MCF 10A (cell line): ENCODE data around the gene LPP. TPM values are rescaled to one million over a fixed set of nuclear protein-coding genes. Genes with fewer than 3 reads are reported as not detected.

Experiments used
- BruUV-seq: library from RNA; stranded (reverse); fragments of 400-500 nt; replicated peaks from 2 replicates; lab custom pipeline; 2021; lab: Mats Ljungman, UMichigan
- CTCF ChIA-PET: fragments of 300-600 bp; sonication (Branson Sonifier 250); formaldehyde crosslinking; extraction: SDS; loops from one replicate; lab custom pipeline; 2021; ENCODE audit warnings: antibody characterized with exemption, inconsistent platforms; lab: Yijun Ruan, JAX
- POLR2A ChIA-PET: fragments of 300-600, 350-650 bp; sonication (Branson Sonifier 250); formaldehyde crosslinking; extraction: SDS; loops from one replicate; lab custom pipeline; 2020; ENCODE audit warnings: antibody characterized with exemption, inconsistent platforms; lab: Yijun Ruan, JAX
- DNase-seq: peaks from one replicate; pipeline ENCODE4 v3.0.0-alpha.2; 2018; ENCODE audit not compliant: unreplicated experiment
- H3K27ac Mint-ChIP-seq: one replicate; pipeline ENCODE4 v1.8.0; 2022; ENCODE audit warnings: mild to moderate bottlenecking, low read depth, mixed read lengths; ENCODE audit not compliant: unreplicated experiment
- H3K27me3 Mint-ChIP-seq: one replicate; pipeline ENCODE4 v1.8.0; 2022; ENCODE audit warnings: mixed read lengths; ENCODE audit not compliant: insufficient read depth, unreplicated experiment
- H3K36me3 Mint-ChIP-seq: one replicate; pipeline ENCODE4 v1.8.0; 2022; ENCODE audit warnings: mild to moderate bottlenecking, moderate library complexity, mixed read lengths; ENCODE audit not compliant: insufficient read depth, unreplicated experiment
- H3K4me1 Mint-ChIP-seq: one replicate; pipeline ENCODE4 v1.8.0; 2022; ENCODE audit warnings: mixed read lengths; ENCODE audit not compliant: insufficient read depth, unreplicated experiment
- H3K4me3 Mint-ChIP-seq: one replicate; pipeline ENCODE4 v1.8.0; 2022; ENCODE audit warnings: mild to moderate bottlenecking, moderate library complexity, mixed read lengths; ENCODE audit not compliant: unreplicated experiment
- H3K9me3 Mint-ChIP-seq: one replicate; pipeline ENCODE4 v1.8.0; 2022; ENCODE audit warnings: mixed read lengths; ENCODE audit not compliant: unreplicated experiment
- intact Hi-C: fragments of 100-400 bp; cut with micrococcal nuclease; formaldehyde crosslinking; loops from 2 replicates; pipeline ENCODE4 v1.14.1; 2022
- total RNA-seq: library from RNA; stranded (reverse); gene quantifications from 2 replicates; pipeline ENCODE4 v1.2.3, GENCODE V29; 2022
- TF ChIP-seq, protein P1 (sequence below): fragments of 200-600 bp; IDR thresholded peaks from one replicate; pipeline ENCODE4 v1.8.0; 2022; ENCODE audit warnings: antibody characterized with exemption, mild to moderate bottlenecking; ENCODE audit not compliant: unreplicated experiment

Gene LPP
- total RNA-seq, 1 experiment from 2014 or later, result 117 TPM

DNA sequence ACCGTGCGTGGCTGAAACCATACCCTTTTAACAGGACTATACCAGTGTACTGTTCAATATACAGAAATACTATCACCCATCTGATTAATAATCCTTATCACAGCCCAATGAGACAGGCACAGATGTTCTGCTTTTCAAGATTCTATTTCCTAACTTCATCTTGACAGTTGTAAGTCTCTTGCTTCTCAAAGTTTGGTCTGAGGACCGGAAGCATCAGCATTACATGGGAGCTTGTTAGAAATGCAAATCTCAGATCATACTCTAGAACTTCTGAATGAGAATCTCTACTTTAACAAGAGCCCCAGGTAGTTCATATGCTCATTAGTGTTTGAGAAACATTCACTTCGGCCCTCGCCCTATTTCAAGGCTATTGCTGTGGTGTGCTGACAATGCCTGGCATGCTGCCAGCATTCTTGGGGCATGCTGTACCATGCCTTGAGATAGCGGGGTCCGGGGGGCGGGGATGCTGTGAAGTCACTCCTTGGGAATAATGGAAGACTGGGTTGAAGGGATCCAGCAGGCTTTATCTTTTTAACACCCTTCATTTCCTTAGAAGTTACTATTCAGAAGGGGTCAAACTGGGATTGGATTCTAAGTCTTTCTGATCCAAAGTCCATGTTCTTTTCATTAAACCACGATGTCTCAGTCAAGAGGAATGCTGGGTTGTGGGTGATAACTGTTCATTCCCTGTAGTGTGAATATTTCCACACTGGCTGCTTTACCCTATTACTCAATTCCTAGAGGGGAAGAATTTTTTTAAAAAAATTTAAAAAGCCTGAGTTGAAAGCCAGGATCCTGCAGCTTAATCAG is 194.7 kb downstream of the LPP start:
- ChIA-PET POLR2A (interaction anchor here (0.7 to 3.6 kb wide), 12 partner anchors 9 to 609 kb away, joined by 3 to 24 read pairs (median 4); partner anchors contain the start of gene BCL6), CTCF (interaction anchor here (0.7 to 1.4 kb wide), 4 partner anchors 66 to 608 kb away, joined by 3 to 5 read pairs (median 3); no protein-coding TSS in a partner anchor)
- DNase-seq, result peak; percentile 96
- peak overlapping the region; percentile 46 for H3K27ac Mint-ChIP-seq
- H3K4me1 Mint-ChIP-seq, result peaks cover 29% of the 10 kb centered on the region
- TF ChIP-seq, protein P1, sequence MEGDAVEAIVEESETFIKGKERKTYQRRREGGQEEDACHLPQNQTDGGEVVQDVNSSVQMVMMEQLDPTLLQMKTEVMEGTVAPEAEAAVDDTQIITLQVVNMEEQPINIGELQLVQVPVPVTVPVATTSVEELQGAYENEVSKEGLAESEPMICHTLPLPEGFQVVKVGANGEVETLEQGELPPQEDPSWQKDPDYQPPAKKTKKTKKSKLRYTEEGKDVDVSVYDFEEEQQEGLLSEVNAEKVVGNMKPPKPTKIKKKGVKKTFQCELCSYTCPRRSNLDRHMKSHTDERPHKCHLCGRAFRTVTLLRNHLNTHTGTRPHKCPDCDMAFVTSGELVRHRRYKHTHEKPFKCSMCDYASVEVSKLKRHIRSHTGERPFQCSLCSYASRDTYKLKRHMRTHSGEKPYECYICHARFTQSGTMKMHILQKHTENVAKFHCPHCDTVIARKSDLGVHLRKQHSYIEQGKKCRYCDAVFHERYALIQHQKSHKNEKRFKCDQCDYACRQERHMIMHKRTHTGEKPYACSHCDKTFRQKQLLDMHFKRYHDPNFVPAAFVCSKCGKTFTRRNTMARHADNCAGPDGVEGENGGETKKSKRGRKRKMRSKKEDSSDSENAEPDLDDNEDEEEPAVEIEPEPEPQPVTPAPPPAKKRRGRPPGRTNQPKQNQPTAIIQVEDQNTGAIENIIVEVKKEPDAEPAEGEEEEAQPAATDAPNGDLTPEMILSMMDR, result no peak
- peaks cover 2% of the 10 kb centered on the region for H3K36me3 Mint-ChIP-seq
- no peaks in the 10 kb centered on the region for H3K9me3 Mint-ChIP-seq
- no peaks in the 10 kb centered on the region for H3K27me3 Mint-ChIP-seq
- intact Hi-C loops, result loop anchor here (1.0 kb wide), 1 partner anchor 603 kb away; the partner anchor contains the start of gene BCL6
- BruUV-seq, result no TSS peak
- peak overlapping the region; percentile 54 for H3K4me3 Mint-ChIP-seq

DNA sequence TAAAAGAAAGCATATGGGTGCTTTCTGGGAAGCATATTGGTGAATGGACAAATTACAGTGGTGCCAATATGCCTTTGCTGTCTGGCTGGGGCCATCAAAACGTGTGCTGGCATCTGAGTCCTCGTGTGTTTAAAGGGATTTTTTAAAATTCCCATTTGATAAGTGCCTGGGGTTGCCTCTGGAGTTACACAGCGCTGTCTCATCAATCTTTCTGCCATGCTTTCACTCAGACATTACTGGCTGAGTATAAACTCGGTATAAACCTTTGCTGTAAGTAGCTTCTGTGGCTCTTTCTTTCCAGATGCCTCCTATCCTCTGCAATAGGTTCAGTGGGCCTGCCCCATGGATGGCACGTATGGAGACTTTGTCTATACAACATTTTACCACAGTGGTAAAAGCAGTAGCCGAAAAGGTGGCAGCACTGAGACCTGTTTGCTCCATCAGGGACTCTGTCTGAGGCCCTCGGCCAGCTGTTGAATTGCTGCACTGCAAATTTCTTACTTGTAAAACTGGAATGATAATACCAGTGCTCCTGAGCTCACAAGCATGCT is 195.5 kb downstream of the LPP start:
- intact Hi-C loops, result loop anchor here (1.0 kb wide), 1 partner anchor 604 kb away; the partner anchor contains the start of gene BCL6
- H3K27ac Mint-ChIP-seq, result peak overlapping the region; percentile 63
- ChIA-PET POLR2A (interaction anchor here (0.6 to 3.6 kb wide), 18 partner anchors 9 to 610 kb away, joined by 3 to 24 read pairs (median 4); partner anchors contain the start of gene BCL6), CTCF (interaction anchor here (0.7 to 2.1 kb wide), 5 partner anchors 15 to 608 kb away, joined by 3 to 12 read pairs (median 5); no protein-coding TSS in a partner anchor)
- BruUV-seq, result no TSS peak
- no peaks in the 10 kb centered on the region for H3K36me3 Mint-ChIP-seq
- no peak overlapping the region for H3K4me3 Mint-ChIP-seq
- H3K9me3 Mint-ChIP-seq, result no peaks in the 10 kb centered on the region
- H3K27me3 Mint-ChIP-seq, result no peaks in the 10 kb centered on the region
- DNase-seq, result no peak
- TF ChIP-seq, protein P1, result peak; percentile 10
- H3K4me1 Mint-ChIP-seq, result peaks cover 29% of the 10 kb centered on the region

DNA sequence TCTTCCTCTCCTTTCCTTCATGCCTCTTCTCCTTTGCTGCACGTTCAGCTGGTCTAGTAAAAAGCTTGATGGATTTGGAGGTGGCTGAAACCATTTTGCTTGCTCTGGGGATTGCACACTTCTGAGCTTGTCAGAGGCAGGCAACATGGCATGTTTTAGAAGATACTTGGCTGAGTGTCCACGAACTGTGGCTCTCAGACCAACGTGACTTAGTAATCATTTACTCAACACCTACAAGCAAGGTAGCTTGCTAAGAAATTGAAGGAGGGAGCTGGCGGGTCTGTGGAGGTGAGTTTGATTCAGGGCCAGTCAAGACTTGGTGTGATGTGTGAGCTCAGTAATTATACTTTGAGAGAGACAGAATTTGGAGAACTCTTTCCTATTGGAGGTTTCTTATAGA is 196.0 kb downstream of the LPP start:
- POLR2A ChIA-PET, result interaction anchor here (0.5 to 3.6 kb wide), 18 partner anchors 8 to 610 kb away, joined by 3 to 24 read pairs (median 4); partner anchors contain the start of gene BCL6

More for the DNA sequence above, 196.0 kb downstream of the LPP start:
- peak; percentile 32 for DNase-seq
- H3K36me3 Mint-ChIP-seq, result no peaks in the 10 kb centered on the region
- H3K9me3 Mint-ChIP-seq, result no peaks in the 10 kb centered on the region
- no TSS peak for BruUV-seq
- H3K27ac Mint-ChIP-seq, result peak overlapping the region; percentile 63
- TF ChIP-seq, protein P1, result no peak
- intact Hi-C loops, result loop anchor here (1.0 kb wide), 1 partner anchor 605 kb away; the partner anchor contains the start of gene BCL6
- no peaks in the 10 kb centered on the region for H3K27me3 Mint-ChIP-seq
- no peak overlapping the region for H3K4me3 Mint-ChIP-seq
- CTCF ChIA-PET, result interaction anchor here (0.6 to 2.1 kb wide), 8 partner anchors 15 to 671 kb away, joined by 3 to 12 read pairs (median 4); no protein-coding TSS in a partner anchor
- peaks cover 29% of the 10 kb centered on the region for H3K4me1 Mint-ChIP-seq
